ENCODE data around the gene RAB30. TPM values are rescaled to one million over a fixed set of nuclear protein-coding genes. Genes with fewer than 3 reads are reported as not detected.

Gene RAB30
- total RNA-seq, 2 donors from 2014 or later: 15.3 to 19.0 TPM

GRCh38 chr11:82995754-82996398 lies 75.8 kb downstream of the RAB30 start:
- H3K4me3 Mint-ChIP-seq: peak overlapping the region; percentile 45 to 74
- H3K27me3 Mint-ChIP-seq (ENCODE audit: low read depth): no peaks in the 10 kb centered on the region
- H3K36me3 Mint-ChIP-seq (ENCODE audit: insufficient read depth in 2 of 2): peaks cover 5 to 8% of the 10 kb centered on the region in 2 donors
- peak overlapping the region; percentile 68 for H3K27ac Mint-ChIP-seq
- H3K4me1 Mint-ChIP-seq (ENCODE audit: low read depth): peaks cover 79% of the 10 kb centered on the region
- ATAC-seq (replicated peaks in 1 of 2) (peak; percentile 73), DNase-seq (peak; percentile 24)
- H3K9me3 Mint-ChIP-seq: no peaks in the 10 kb centered on the region

- DNase-seq (no peak), ATAC-seq (replicated peaks in 1 of 2) (no peak)
- peaks cover 5 to 8% of the 10 kb centered on the region in 2 donors for H3K36me3 Mint-ChIP-seq (ENCODE audit: insufficient read depth in 2 of 2)
- peak overlapping the region; percentile 0 for H3K27ac Mint-ChIP-seq
- H3K27me3 Mint-ChIP-seq (ENCODE audit: low read depth): no peaks in the 10 kb centered on the region
- H3K4me3 Mint-ChIP-seq: peak overlapping the region; percentile 45 to 74
- H3K9me3 Mint-ChIP-seq: no peaks in the 10 kb centered on the region
- H3K4me1 Mint-ChIP-seq (ENCODE audit: low read depth): peaks cover 77% of the 10 kb centered on the region
Measured at GRCh38 chr11:82995235-82995634, 76.5 kb downstream of the RAB30 start.

- H3K4me1 Mint-ChIP-seq (ENCODE audit: low read depth): peaks cover 77% of the 10 kb centered on the region
- H3K9me3 Mint-ChIP-seq: no peaks in the 10 kb centered on the region
- peak overlapping the region in 1 of 2 donors; percentile 6 for H3K4me3 Mint-ChIP-seq
- DNase-seq (no peak), ATAC-seq (replicated peaks in 1 of 2) (no peak)
- H3K27me3 Mint-ChIP-seq (ENCODE audit: low read depth): no peaks in the 10 kb centered on the region
- peaks cover 5 to 8% of the 10 kb centered on the region in 2 donors for H3K36me3 Mint-ChIP-seq (ENCODE audit: insufficient read depth in 2 of 2)
- no peak overlapping the region for H3K27ac Mint-ChIP-seq
Measured at GRCh38 chr11:82994604-82995230, 77.0 kb downstream of the RAB30 start.

- ATAC-seq (replicated peaks in 1 of 2): no peak
- Mint-ChIP-seq H3K27ac (no peak overlapping the region), H3K4me3 (no peak overlapping the region), H3K36me3 (ENCODE audit: insufficient read depth in 2 of 2) (peaks cover 5 to 9% of the 10 kb centered on the region in 2 donors), H3K4me1 (ENCODE audit: low read depth) (peaks cover 56% of the 10 kb centered on the region), H3K9me3 (no peaks in the 10 kb centered on the region), H3K27me3 (ENCODE audit: low read depth) (no peaks in the 10 kb centered on the region)
- no peak for DNase-seq
Measured at GRCh38 chr11:82992223-82992622, 79.5 kb downstream of the RAB30 start.

- Mint-ChIP-seq H3K27ac (no peak overlapping the region), H3K36me3 (ENCODE audit: insufficient read depth in 2 of 2) (peaks cover 6 to 9% of the 10 kb centered on the region in 2 donors), H3K4me3 (no peak overlapping the region), H3K27me3 (ENCODE audit: low read depth) (no peaks in the 10 kb centered on the region), H3K9me3 (no peaks in the 10 kb centered on the region), H3K4me1 (ENCODE audit: low read depth) (peaks cover 35% of the 10 kb centered on the region)
- DNase-seq: no peak
- ATAC-seq (replicated peaks in 1 of 2): no peak
Measured at GRCh38 chr11:82989628-82990404, 81.9 kb downstream of the RAB30 start.

- DNase-seq (no peak), ATAC-seq (replicated peaks in 1 of 2) (no peak)
- H3K4me3 Mint-ChIP-seq: no peak overlapping the region
- no peak overlapping the region for H3K27ac Mint-ChIP-seq
- no peaks in the 10 kb centered on the region for H3K9me3 Mint-ChIP-seq
- peaks cover 5 to 10% of the 10 kb centered on the region in 2 donors for H3K36me3 Mint-ChIP-seq (ENCODE audit: insufficient read depth in 2 of 2)
- no peaks in the 10 kb centered on the region for H3K27me3 Mint-ChIP-seq (ENCODE audit: low read depth)
- H3K4me1 Mint-ChIP-seq (ENCODE audit: low read depth): peaks cover 28% of the 10 kb centered on the region
Measured at GRCh38 chr11:82988936-82989627, 82.6 kb downstream of the RAB30 start.

GRCh38 chr11:82987997-82988396 lies 83.7 kb downstream of the RAB30 start:
- no peak for DNase-seq
- Mint-ChIP-seq H3K27me3 (ENCODE audit: low read depth) (no peaks in the 10 kb centered on the region), H3K4me3 (no peak overlapping the region), H3K9me3 (no peaks in the 10 kb centered on the region), H3K4me1 (ENCODE audit: low read depth) (peaks cover 22% of the 10 kb centered on the region), H3K36me3 (ENCODE audit: insufficient read depth in 2 of 2) (peaks cover 3 to 8% of the 10 kb centered on the region in 2 donors), H3K27ac (no peak overlapping the region)
- no peak for ATAC-seq (replicated peaks in 1 of 2)

GRCh38 chr11:82986446-82986845 lies 85.3 kb downstream of the RAB30 start:
- Mint-ChIP-seq H3K4me1 (ENCODE audit: low read depth) (peaks cover 16% of the 10 kb centered on the region), H3K9me3 (no peaks in the 10 kb centered on the region), H3K27me3 (ENCODE audit: low read depth) (no peaks in the 10 kb centered on the region), H3K27ac (no peak overlapping the region), H3K4me3 (no peak overlapping the region), H3K36me3 (ENCODE audit: insufficient read depth in 2 of 2) (peaks cover 4 to 13% of the 10 kb centered on the region in 2 donors)
- DNase-seq (no peak), ATAC-seq (replicated peaks in 1 of 2) (no peak)

GRCh38 chr11:82981852-82982251 lies 89.8 kb downstream of the RAB30 start:
- H3K27ac Mint-ChIP-seq: no peak overlapping the region
- no peak for ATAC-seq (replicated peaks in 1 of 2)
- peaks cover 11 to 14% of the 10 kb centered on the region in 2 donors for H3K36me3 Mint-ChIP-seq (ENCODE audit: insufficient read depth in 2 of 2)
- no peaks in the 10 kb centered on the region for H3K27me3 Mint-ChIP-seq (ENCODE audit: low read depth)
- H3K4me1 Mint-ChIP-seq (ENCODE audit: low read depth): peaks cover 43% of the 10 kb centered on the region
- H3K4me3 Mint-ChIP-seq: no peak overlapping the region
- DNase-seq: no peak
- no peaks in the 10 kb centered on the region for H3K9me3 Mint-ChIP-seq

GRCh38 chr11:82980947-82981346 lies 90.8 kb downstream of the RAB30 start:
- peaks cover 12 to 17% of the 10 kb centered on the region in 2 donors for H3K36me3 Mint-ChIP-seq (ENCODE audit: insufficient read depth in 2 of 2)

GRCh38 chr11:82980292-82980691 lies 91.4 kb downstream of the RAB30 start:
- Mint-ChIP-seq H3K36me3 (ENCODE audit: insufficient read depth in 2 of 2) (peaks cover 12 to 17% of the 10 kb centered on the region in 2 donors), H3K9me3 (peaks cover 0 to 3% of the 10 kb centered on the region in 2 donors), H3K27me3 (ENCODE audit: low read depth) (no peaks in the 10 kb centered on the region), H3K4me3 (peak overlapping the region in 1 of 2 donors; percentile 49), H3K27ac (no peak overlapping the region), H3K4me1 (ENCODE audit: low read depth) (peaks cover 51% of the 10 kb centered on the region)
- peak; percentile 85 to 88 for ATAC-seq (replicated peaks in 1 of 2)
- no peak for DNase-seq

More at GRCh38 chr11:82980947-82981346, 90.8 kb downstream of the RAB30 start:
- ATAC-seq (replicated peaks in 1 of 2) (no peak), DNase-seq (no peak)
- Mint-ChIP-seq H3K27ac (no peak overlapping the region), H3K4me3 (no peak overlapping the region), H3K27me3 (ENCODE audit: low read depth) (no peaks in the 10 kb centered on the region), H3K9me3 (peaks cover 0 to 3% of the 10 kb centered on the region in 2 donors), H3K4me1 (ENCODE audit: low read depth) (peaks cover 51% of the 10 kb centered on the region)

GRCh38 chr11:82979824-82980223 lies 91.9 kb downstream of the RAB30 start:
- DNase-seq: no peak
- H3K27ac Mint-ChIP-seq: no peak overlapping the region
- no peak for ATAC-seq (replicated peaks in 1 of 2)
- peak overlapping the region in 1 of 2 donors; percentile 13 for H3K4me3 Mint-ChIP-seq
- no peaks in the 10 kb centered on the region for H3K27me3 Mint-ChIP-seq (ENCODE audit: low read depth)
- peaks cover 12 to 17% of the 10 kb centered on the region in 2 donors for H3K36me3 Mint-ChIP-seq (ENCODE audit: insufficient read depth in 2 of 2)
- H3K9me3 Mint-ChIP-seq: peaks cover 0 to 3% of the 10 kb centered on the region in 2 donors
- H3K4me1 Mint-ChIP-seq (ENCODE audit: low read depth): peaks cover 51% of the 10 kb centered on the region
